Heart right ventricle (tissue), 16 donors: ENCODE measurements around the gene LAMC2. TPM values are rescaled to one million over a fixed set of nuclear protein-coding genes. Genes with fewer than 3 reads are reported as not detected.

Experiments used
- ATAC-seq, 8 donors: fragments of 200-7000 bp; cut with Tn5 transposase; one replicate each; pipeline ENCODE4 v1.9.1; 2020; ENCODE audit warnings: mild to moderate bottlenecking in 8 of 8, moderate library complexity in 8 of 8, moderate number of reproducible peaks in 1 of 8
- DNase-seq, 2 donors: peaks; one replicate each; pipeline ENCODE4 v3.0.0-alpha.2; 2020
- H3K27ac ChIP-seq, 10 donors: fragments of 200-600 bp; sonication (generic) in 2 of 10; one replicate each; pipeline versions ENCODE4 v1.5.0 to v1.8.0; 2020 to 2022; ENCODE audit warnings: mild to moderate bottlenecking in 3 of 10
- H3K27me3 ChIP-seq, 7 donors: fragments of 200-600 bp; one replicate each; pipeline ENCODE4 v1.8.0; 2021 to 2022; ENCODE audit warnings: mild to moderate bottlenecking in 2 of 7
- H3K36me3 ChIP-seq, 9 donors: fragments of 200-600 bp; sonication (generic) in 1 of 9; one replicate each; pipeline versions ENCODE4 v1.5.0 to v1.8.0; 2020 to 2022; ENCODE audit warnings: mild to moderate bottlenecking in 2 of 9
- H3K4me1 ChIP-seq, 9 donors: fragments of 200-600 bp; sonication (generic) in 1 of 9; one replicate each; pipeline versions ENCODE4 v1.5.0 to v1.8.0; 2020 to 2022; ENCODE audit warnings: mild to moderate bottlenecking in 4 of 9
- H3K4me3 ChIP-seq, 10 donors: fragments of 200-600 bp; sonication (generic) in 2 of 10; one replicate each; pipeline versions ENCODE4 v1.5.0 to v1.8.0; 2020 to 2022; ENCODE audit warnings: mild to moderate bottlenecking in 7 of 10, moderate library complexity in 2 of 10
- H3K9me3 ChIP-seq, 11 donors: fragments of 200-600 bp in 10 of 11; sonication (generic) in 2 of 11; one replicate each; pipeline versions ENCODE4 v1.5.0 to v1.8.0; 2013 to 2022; ENCODE audit warnings: mild to moderate bottlenecking in 2 of 11, control low read depth in 1 of 11, moderate library complexity in 1 of 11
- WGBS, 2 donors: extraction: QIAGEN DNeasy Blood & Tissue Kit; methylation state at CpG; one replicate each; pipeline ENCODE4 v1.1.7; 2013; ENCODE audit warnings: inconsistent platforms in 1 of 2; 5-methylcytosine and 5-hydroxymethylcytosine counted together
- intact Hi-C, 10 donors: fragments of 100-400 bp; cut with DNase I; formaldehyde crosslinking; loops; one replicate each; pipeline versions ENCODE4 v1.11.1 to v1.14.2; 2022
- polyA plus RNA-seq, 2 donors: library from polyadenylated mRNA; stranded (reverse); fragments of 200-250 nt; gene quantifications; one replicate each; pipeline ENCODE4 v1.2.3, GENCODE V29; 2013
- total RNA-seq, 10 donors: library from RNA; stranded (reverse); fragmentation: NEBNext Ultra II Directional in 3 of 10; extraction: Animal tissue kit (Norgen Biotek cat#: 25700) in 3 of 10; gene quantifications; one replicate each; pipeline versions ENCODE4 v1.2.1 to v1.2.4, GENCODE V29; 2021 to 2023
- TF ChIP-seq, protein P1 (sequence below), 9 donors: fragments of 200-600 bp; sonication (generic) in 2 of 9; IDR thresholded peaks; one replicate each; pipeline versions ENCODE4 v1.5.0 to v1.8.0; 2021 to 2022; ENCODE audit warnings: antibody characterized with exemption in 9 of 9, mild to moderate bottlenecking in 5 of 9, moderate library complexity in 1 of 9
- donor health status: Arrhythmogenic right ventricular cardiomyopathy.
- donor health status: ischemic (EF 13 %, LVEDD 7.1; RV severe dilation, severe dysfunction).
- donor health status: healthy with polysubstance abuse.
- donor health status: DM: no; HTN: yes; CAD: no.
- donor health status: DM: no; HTN: no; CAD: no.
- donor health status: ischemic (EF 25% LVEDD 6.9; RV normal size, moderate dysfunction).
- donor health status: ischemic (EF 25% LVEDD 5.7; RV mildly dilated, moderate dysfunction).
- donor health status: healthy.
- donor health status: DM: yes; HTN: yes; CAD: no.
- donor health status: Ischemic cardiomyopathy.
- donor health status: ischemic (EF 35%, LVEDD 5.7; RV mildly dilated, moderate dysfunction).
- donor health status: nonischemic (EF 11% LVEDD 7.7; RV severe dilation, severe dysfunction).
- donor health status: DM: yes; HTN: yes; CAD: no.
- donor health status: PGD.
- donor health status: ischemic (EF 29% LVEDD 5.4; RV normal size, mild dysfunction).
- donor health status: nonischemic (EF 23%, LVEDD 6.1; RV moderate dilation, normal function).

Gene LAMC2
- total and polyA plus RNA-seq, 12 donors, result 0.53 to 8.8 (median 1.6) TPM

DNA sequence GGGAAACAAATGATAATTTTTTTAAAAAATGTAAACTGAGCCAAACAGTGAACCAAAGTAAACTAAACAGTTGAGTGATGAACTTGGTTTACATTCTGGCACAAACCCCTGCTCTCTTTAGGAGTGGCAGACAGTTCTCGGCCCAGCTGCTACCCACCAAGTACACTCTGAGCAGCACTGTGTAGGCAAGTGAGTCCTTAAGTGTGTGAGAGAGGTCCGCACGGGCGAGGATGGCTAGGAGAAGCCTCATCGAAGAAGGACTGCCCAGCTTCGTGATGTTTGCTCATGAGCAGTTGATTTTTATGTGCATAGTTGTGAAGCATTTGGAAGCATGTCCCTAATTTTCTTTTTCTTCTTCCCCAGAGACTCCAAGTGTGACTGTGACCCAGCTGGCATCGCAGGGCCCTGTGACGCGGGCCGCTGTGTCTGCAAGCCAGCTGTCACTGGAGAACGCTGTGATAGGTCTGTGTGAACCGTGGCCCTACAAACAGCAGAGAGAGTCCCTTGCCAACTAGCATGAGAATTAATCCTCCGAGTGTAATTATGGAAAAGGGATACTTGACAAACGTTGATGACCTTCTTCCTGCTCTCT, 32.1 kb downstream of the LAMC2 start:
- H3K27me3 ChIP-seq, result no peaks in the 10 kb centered on the region
- peaks cover 8 to 30% (median 17%) of the 10 kb centered on the region in 9 donors for H3K4me1 ChIP-seq
- intact Hi-C loops, result no loop called here
- no peaks in the 10 kb centered on the region for H3K9me3 ChIP-seq
- WGBS, 2 donors, result 62 to 64% methylated on average over 14 of the region's 14 CpGs
- peak; percentile 33 to 75 for DNase-seq
- no peaks in the 10 kb centered on the region for H3K36me3 ChIP-seq
- H3K27ac ChIP-seq, result peak overlapping the region in 9 of 10 donors; percentile 16 to 79 (median 58)
- peak; percentile 63 to 92 (median 85) for ATAC-seq
- TF ChIP-seq, protein P1, sequence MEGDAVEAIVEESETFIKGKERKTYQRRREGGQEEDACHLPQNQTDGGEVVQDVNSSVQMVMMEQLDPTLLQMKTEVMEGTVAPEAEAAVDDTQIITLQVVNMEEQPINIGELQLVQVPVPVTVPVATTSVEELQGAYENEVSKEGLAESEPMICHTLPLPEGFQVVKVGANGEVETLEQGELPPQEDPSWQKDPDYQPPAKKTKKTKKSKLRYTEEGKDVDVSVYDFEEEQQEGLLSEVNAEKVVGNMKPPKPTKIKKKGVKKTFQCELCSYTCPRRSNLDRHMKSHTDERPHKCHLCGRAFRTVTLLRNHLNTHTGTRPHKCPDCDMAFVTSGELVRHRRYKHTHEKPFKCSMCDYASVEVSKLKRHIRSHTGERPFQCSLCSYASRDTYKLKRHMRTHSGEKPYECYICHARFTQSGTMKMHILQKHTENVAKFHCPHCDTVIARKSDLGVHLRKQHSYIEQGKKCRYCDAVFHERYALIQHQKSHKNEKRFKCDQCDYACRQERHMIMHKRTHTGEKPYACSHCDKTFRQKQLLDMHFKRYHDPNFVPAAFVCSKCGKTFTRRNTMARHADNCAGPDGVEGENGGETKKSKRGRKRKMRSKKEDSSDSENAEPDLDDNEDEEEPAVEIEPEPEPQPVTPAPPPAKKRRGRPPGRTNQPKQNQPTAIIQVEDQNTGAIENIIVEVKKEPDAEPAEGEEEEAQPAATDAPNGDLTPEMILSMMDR (IDR thresholded peaks at IDR 0.05), result no peak
- H3K4me3 ChIP-seq, result no peak overlapping the region

DNA sequence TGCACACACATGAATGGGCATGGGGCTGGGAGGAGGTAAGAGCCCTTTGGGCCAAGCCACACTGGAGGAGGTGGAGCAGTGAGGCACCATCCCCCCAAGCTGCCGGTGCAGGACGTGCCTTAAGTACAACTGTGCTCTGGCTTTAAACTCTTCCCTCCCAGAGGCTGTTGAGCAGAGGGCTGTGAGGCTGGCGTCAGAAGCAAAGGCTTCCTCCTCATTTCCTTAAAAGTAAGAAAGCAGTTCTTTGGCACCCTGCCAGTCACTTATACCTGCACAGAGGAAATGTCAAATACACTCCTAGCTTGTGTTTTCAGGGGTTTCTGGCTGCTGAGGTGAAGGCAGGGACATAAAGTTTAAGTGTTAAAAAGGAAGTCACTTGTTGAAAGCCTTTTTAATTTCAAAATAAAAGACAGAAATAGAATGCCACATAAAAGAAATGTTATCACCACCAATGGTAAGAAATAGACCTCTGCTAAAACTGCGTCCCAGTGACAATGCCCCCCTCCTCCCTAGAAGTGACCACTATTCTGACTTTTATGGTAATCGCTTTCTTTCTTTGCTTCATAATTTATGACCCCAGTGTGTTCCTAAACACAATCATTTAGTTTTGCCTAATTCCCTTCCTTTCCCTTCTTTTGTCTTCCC, 33.0 kb downstream of the LAMC2 start:
- ATAC-seq, result peak; percentile 51 to 88 (median 82)
- intact Hi-C loops, result no loop called here
- TF ChIP-seq, protein P1 (IDR thresholded peaks at IDR 0.05), result no peak
- no peaks in the 10 kb centered on the region for H3K27me3 ChIP-seq
- no peak overlapping the region for H3K4me3 ChIP-seq
- H3K9me3 ChIP-seq, result no peaks in the 10 kb centered on the region
- H3K36me3 ChIP-seq, result no peaks in the 10 kb centered on the region
- WGBS, 2 donors, result 33 to 38% methylated on average over 5 of the region's 5 CpGs
- H3K27ac ChIP-seq, result peak overlapping the region in 9 of 10 donors; percentile 16 to 79 (median 58)
- peak in 1 of 2 donors; percentile 38 for DNase-seq
- peaks cover 8 to 30% (median 17%) of the 10 kb centered on the region in 9 donors for H3K4me1 ChIP-seq

DNA sequence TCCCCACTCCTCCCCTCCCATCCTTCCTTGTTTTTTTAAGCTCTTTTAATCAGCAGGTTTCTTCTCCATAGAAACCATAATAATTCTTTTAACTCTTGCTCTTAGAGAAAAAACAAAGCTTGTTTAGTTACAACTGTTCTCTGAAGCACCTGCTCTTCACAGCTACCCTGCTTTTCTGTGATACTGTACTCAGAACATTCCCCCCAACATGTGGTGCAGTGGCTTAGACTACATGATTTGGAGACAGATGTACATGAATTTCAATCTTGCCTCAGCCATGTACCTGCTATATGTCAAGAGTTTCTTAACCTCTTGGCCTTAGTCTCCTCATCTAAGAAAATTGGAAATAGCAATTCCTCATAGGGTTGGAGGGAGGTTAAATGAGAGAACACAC, 33.5 kb downstream of the LAMC2 start:
- Histone ChIP-seq H3K4me1 (peaks cover 8 to 30% (median 17%) of the 10 kb centered on the region in 9 donors), H3K9me3 (no peaks in the 10 kb centered on the region), H3K27ac (peak overlapping the region in 7 of 10 donors; percentile 18 to 79 (median 60)), H3K4me3 (no peak overlapping the region), H3K36me3 (no peaks in the 10 kb centered on the region), H3K27me3 (no peaks in the 10 kb centered on the region)
- ATAC-seq (no peak), DNase-seq (no peak)
- TF ChIP-seq, protein P1 (IDR thresholded peaks at IDR 0.05), result no peak
- intact Hi-C loops, result loop anchor here in 5 of 10 donors (10.0 kb wide), 3 partner anchors 75 to 255 kb away; no protein-coding TSS in a partner anchor

DNA sequence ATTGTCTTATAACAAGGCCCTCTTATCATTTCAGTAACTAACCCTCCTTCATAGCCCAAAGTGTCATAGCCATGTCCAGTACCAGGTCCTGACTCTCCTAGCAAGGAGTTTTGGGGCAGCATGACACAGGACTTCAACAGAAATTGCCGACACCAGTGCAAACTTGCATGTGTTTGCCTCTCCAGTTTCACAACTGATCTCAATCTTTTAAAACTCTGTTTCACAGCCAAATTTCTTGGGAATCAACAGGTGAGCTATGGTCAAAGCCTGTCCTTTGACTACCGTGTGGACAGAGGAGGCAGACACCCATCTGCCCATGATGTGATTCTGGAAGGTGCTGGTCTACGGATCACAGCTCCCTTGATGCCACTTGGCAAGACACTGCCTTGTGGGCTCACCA, 36.8 kb downstream of the LAMC2 start:
- TF ChIP-seq, protein P1 (IDR thresholded peaks at IDR 0.05), result no peak
- Histone ChIP-seq H3K27ac (no peak overlapping the region), H3K27me3 (no peaks in the 10 kb centered on the region), H3K9me3 (no peaks in the 10 kb centered on the region), H3K36me3 (no peaks in the 10 kb centered on the region), H3K4me1 (peaks cover 8 to 26% (median 16%) of the 10 kb centered on the region in 9 donors), H3K4me3 (no peak overlapping the region)
- no peak for DNase-seq
- 98 to 99% methylated on average over 3 of the region's 3 CpGs for whole genome bisulfite sequencing, 2 donors
- ATAC-seq, result no peak
- intact Hi-C loops, result loop anchor here in 5 of 10 donors (10.0 kb wide), 3 partner anchors 78 to 258 kb away; no protein-coding TSS in a partner anchor
